GM21381 (cell line): ENCODE results near the gene DAD1.

Experiments
- ATAC-seq: cut with Tn5 transposase; IDR thresholded peaks from one replicate; pipeline ENCODE4 v1.9.1; 2021; ENCODE audit warnings: mild to moderate bottlenecking, moderate library complexity; ENCODE audit not compliant: unreplicated experiment

DAD1 gene

DNA sequence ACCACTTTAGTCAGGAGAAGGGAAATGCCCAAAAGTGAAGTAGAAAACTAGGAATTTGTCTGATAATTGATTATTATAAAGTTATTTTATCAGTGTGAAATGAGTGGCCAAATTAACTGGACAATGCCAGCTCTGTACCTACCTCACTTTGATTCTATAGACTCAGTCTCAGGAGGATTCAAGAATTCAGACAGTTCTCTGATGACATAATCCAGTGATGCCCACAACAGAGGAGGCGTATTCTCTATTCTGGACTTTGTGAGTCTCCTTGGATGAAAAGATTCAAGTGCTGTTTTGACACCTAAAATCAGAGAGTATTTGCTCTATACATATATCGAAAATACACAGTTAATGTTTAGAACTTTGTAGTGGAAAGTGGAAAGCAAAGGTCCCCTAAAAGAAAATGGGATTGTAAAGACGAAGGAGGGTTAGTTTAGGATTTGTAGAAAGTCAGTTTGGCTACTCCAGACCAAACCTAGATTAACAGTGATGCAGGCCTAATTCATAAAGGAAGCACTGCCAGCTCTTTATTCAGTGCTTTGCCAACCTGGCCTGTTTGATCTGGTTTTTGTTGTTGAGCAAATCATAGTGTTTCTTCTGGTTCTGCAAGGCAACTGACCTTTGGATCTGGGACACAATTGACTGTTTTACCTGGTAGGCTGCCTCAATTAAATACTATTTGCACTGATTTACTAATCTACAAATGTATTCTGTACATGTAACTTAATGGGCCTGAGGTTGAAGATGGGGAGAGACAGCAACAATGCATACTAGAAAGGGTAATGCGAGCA lies 67.4 kb downstream of the DAD1 start:
- ATAC-seq = no peak

DNA sequence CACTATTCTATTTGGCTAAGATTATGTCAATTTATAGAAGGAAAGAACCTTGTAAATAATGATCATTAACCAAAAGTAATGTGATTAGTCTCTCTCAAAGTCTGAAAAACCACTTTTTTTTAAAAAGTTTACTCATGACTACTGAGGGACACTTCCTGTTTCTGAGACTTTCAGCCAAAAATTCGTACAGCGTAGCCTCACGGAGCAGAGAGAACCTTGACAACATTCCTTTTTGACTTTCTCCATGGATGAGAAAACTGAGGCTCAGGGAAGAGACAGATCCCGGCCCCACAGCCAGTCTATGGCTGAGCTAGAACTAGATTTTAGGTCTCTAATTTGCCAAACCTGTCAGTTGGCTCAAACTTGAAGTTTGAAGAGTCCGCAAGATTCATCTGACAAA lies 68.2 kb downstream of the DAD1 start:
- no peak for ATAC-seq

DNA sequence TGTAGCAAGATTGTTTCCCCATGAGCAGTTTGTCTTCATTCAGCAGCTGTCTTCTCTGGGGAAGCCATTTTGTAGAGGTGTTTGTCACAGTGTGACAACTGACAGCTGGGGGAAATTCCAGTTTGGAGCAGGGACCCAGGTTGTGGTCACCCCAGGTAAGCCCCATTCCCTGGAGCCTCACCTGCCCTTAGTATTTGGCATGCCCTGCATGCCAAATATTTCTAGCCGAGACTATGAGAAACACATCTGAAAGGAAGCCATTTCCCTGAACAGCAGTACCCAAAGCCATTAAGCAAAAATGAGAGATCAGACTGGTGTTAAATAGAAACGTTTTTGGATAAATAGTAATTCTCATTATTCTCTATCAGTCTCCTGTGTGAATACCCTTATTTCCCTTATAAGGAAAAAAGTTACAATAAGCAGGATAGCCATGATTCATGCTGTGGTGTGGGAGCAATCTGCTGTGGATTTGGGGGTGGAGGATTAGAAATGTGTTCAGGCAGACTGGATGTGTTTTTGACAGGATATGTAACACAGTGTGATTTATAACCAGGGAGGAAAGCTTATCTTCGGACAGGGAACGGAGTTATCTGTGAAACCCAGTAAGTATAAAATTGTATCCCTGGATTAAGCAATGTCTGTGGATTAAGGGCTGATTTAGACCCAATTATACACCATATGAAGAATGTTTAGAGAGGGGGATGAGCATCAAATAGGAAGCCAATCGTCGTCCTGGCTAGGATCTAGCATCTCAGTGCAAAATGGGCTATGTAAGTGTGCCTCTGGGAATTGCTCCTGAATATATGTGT lies 68.9 kb downstream of the DAD1 start:
- no peak for ATAC-seq

DNA sequence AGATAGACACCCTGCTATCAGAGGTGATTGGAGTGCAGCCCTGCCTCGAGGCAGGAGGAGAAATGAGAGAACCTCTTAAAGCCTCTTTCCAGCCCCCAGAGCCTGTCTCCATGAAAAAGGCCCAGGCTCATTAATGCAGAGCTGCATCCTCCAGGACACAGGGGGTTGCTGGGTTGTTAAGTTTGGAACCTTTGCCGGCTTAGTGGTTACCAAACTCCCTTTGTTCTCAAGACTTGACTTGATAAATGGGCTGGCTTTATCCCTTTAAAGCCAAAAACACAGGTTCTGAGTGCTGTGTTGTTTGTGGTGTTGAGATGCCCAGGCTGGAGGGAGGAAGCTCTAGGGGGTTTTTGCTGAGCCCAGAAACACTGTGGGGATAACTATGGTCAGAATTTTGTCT lies 71.0 kb downstream of the DAD1 start:
- no peak for ATAC-seq

DNA sequence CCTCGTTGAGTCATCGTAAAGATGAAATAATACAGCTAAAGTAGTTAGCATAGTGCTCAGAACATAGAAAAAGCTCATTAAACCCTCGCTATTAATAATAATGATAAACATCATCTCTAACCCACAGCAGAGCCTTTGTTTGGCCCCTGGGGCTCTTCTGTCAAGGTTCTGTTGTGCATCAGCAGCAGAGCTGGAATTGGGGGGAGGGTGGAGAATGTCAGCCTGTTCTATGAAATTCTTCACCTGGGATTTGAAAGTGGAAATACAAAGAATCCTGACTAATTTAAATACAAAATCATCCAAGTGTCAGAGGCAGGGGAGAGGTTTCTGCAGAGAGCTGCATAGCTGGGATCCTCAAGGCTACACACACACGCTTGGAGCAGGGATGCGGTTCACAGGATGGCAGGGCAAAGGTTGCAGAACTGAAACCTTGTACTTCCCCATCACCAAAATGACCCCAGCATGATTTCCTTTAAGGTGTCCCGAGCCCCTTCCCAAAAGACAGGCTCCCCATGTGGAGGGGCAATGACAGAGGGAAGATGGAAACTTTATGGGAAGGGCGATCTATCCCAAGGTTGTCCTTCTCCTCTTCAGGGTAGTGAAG lies 71.8 kb downstream of the DAD1 start:
- no peak for ATAC-seq

DNA sequence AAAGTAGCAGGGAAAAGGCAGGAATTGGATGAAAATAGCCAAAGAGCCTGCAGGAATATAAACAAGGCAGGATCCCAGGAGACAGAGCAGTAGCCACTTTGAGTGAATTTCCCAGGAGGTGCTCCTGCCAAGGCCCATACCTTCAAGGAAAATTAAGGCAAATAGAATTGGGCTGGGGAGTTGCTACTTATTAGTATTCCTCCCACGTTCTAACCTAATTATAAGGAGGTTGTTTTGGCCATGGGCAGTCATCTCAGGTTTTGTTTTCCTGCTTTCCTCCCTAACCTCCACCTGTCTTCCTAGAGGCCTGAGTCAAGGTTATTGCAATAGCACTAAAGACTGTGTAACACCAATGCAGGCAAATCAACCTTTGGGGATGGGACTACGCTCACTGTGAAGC lies 73.1 kb downstream of the DAD1 start:
- no peak for ATAC-seq
